ENCODE results near the gene PADI4. TPM values are rescaled to one million over a fixed set of nuclear protein-coding genes. Genes with fewer than 3 reads are reported as not detected.

Gene PADI4
- total and polyA plus RNA-seq, 4 experiments from 2014 or later, result 0.08 to 0.14 TPM; not detected in 2

DNA sequence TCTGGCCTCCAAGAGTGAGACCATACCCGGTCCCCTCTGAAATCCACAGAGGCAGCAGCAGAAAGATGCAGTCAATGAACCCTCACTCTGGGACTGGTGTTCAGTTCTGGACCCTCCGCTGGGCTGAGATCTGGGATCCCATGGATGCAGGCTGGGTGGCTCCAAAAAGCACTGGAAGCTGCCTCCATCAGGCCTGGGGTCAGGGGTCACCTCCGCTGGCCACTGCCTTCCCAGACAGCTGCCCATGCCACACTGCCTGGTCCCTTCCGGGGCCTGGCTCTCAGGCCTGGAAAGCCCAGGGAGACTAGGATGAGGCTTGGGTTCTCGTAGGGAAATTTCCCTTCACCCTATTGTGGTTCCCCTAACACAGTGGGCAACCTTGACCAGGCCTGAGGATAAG, 21.4 kb upstream of the PADI4 start:
- POLR2A ChIA-PET (ENCODE audit: partially characterized antibody), result no interaction called here
- no peaks in the 10 kb centered on the region for H3K4me1 ChIP-seq (ENCODE audit: insufficient read depth, low read length)

DNA sequence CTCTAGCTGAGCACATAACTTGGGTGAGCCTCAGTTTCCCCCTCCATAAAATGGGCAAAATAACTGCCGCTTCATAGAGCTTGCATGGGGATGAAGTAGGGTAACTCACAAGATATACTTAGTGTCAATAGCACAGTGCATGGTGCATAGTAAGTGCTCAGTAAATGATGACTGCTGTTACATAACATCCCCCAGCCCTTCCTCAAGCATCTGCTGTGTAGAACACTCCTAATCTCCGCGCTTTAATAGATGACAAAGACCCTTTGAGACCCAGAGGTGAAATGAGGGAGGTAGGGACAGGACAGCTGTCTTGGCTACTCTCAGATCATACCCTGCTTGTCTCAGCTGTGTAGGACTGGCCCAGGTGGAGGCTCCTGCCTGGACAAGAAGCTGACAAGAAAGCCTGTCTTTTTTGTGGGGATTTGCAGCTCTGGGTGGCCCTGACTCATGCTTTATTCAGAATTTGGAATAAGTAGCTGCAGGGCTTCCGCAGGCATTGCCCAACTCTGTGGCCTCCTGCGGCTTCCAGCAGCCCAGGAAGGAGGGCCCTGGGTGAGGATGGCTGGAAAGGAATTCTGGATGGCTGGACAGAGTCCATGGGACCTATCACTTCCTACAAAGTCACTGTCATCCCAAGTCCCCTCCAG, 20.7 kb upstream of the PADI4 start:
- ChIA-PET POLR2A (ENCODE audit: partially characterized antibody) (no interaction called here), CTCF (ENCODE audit: partially characterized antibody) (no interaction called here)
- intact Hi-C loops (cut with micrococcal nuclease), result no loop called here
- no peak overlapping the region for H3K4me3 Mint-ChIP-seq
- H3K36me3 Mint-ChIP-seq, result no peaks in the 10 kb centered on the region
- H3K27ac ChIP-seq (ENCODE audit: low read depth, low read length), result no peak overlapping the region
- H3K9me3 ChIP-seq (ENCODE audit: control insufficient read depth in 1 of 2, low read length in 2 of 2), result no peaks in the 10 kb centered on the region
- no peaks in the 10 kb centered on the region for H3K9me3 Mint-ChIP-seq
- H3K4me1 ChIP-seq (ENCODE audit: insufficient read depth, low read length), result no peaks in the 10 kb centered on the region
- no peaks in the 10 kb centered on the region for H3K36me3 ChIP-seq (ENCODE audit: insufficient read depth, low read length)
- no peak overlapping the region for H3K27ac Mint-ChIP-seq
- peaks cover 1 to 16% of the 10 kb centered on the region in 2 donors for H3K27me3 Mint-ChIP-seq
- no peak overlapping the region for H3K4me3 ChIP-seq (ENCODE audit: low read length in 2 of 2)
- H3K27me3 ChIP-seq (ENCODE audit: insufficient read depth, low read length), result no peaks in the 10 kb centered on the region
- H3K4me1 Mint-ChIP-seq, result no peaks in the 10 kb centered on the region
- no peak for DNase-seq

More for the DNA sequence above, 21.4 kb upstream of the PADI4 start:
- H3K9me3 Mint-ChIP-seq, result no peaks in the 10 kb centered on the region
- intact Hi-C loops (cut with micrococcal nuclease), result no loop called here
- no peaks in the 10 kb centered on the region for H3K27me3 ChIP-seq (ENCODE audit: insufficient read depth, low read length)
- H3K27ac ChIP-seq (ENCODE audit: low read depth, low read length), result no peak overlapping the region
- no peak overlapping the region for H3K4me3 ChIP-seq (ENCODE audit: low read length in 2 of 2)
- peaks cover 5 to 19% of the 10 kb centered on the region in 2 donors for H3K27me3 Mint-ChIP-seq
- CTCF ChIA-PET (ENCODE audit: partially characterized antibody), result no interaction called here
- no peak overlapping the region for H3K4me3 Mint-ChIP-seq
- no peak for DNase-seq
- peaks cover 0 to 3% (median 0%) of the 10 kb centered on the region in 4 donors for H3K4me1 Mint-ChIP-seq
- H3K9me3 ChIP-seq (ENCODE audit: control insufficient read depth in 1 of 2, low read length in 2 of 2), result no peaks in the 10 kb centered on the region
- H3K36me3 ChIP-seq (ENCODE audit: insufficient read depth, low read length), result no peaks in the 10 kb centered on the region
- no peaks in the 10 kb centered on the region for H3K36me3 Mint-ChIP-seq
- H3K27ac Mint-ChIP-seq, result no peak overlapping the region

- no peaks in the 10 kb centered on the region for H3K36me3 ChIP-seq (ENCODE audit: insufficient read depth, low read length)
- H3K27ac ChIP-seq (ENCODE audit: low read depth, low read length), result no peak overlapping the region
- no peaks in the 10 kb centered on the region for H3K9me3 Mint-ChIP-seq
- H3K9me3 ChIP-seq (ENCODE audit: control insufficient read depth in 1 of 2, low read length in 2 of 2), result no peaks in the 10 kb centered on the region
- ChIA-PET CTCF (ENCODE audit: partially characterized antibody) (no interaction called here), POLR2A (ENCODE audit: partially characterized antibody) (no interaction called here)
- intact Hi-C loops (cut with micrococcal nuclease), result no loop called here
- H3K4me3 ChIP-seq (ENCODE audit: low read length in 2 of 2), result no peak overlapping the region
- no peak for DNase-seq
- no peaks in the 10 kb centered on the region for H3K27me3 ChIP-seq (ENCODE audit: insufficient read depth, low read length)
- H3K4me1 Mint-ChIP-seq, result no peaks in the 10 kb centered on the region
- H3K4me1 ChIP-seq (ENCODE audit: insufficient read depth, low read length), result no peaks in the 10 kb centered on the region
- H3K36me3 Mint-ChIP-seq, result no peaks in the 10 kb centered on the region
- H3K4me3 Mint-ChIP-seq, result no peak overlapping the region
- peaks cover 7 to 17% of the 10 kb centered on the region in 2 donors for H3K27me3 Mint-ChIP-seq
- no peak overlapping the region for H3K27ac Mint-ChIP-seq
These were observed 18.3 kb upstream of the PADI4 start for GRCh38 chr1:17289721-17290120.

DNA sequence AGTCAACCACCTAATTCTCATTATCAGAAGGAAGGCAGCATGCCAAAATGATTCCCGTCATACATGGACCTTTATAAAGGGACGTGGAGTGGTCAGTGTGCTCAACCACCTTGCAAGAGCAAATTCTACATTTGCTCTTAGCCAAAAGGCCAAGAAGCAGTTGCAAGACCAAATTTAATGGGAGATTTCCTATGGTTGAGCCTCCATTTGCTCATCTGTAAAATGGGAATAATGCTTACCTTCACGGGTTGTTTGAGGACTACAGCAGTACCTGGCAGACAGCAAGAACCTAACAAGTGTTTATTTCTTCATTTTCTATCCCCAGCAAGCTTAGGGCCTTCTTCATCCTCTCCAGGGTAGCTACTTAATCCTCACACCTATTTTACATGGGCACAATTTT, 17.4 kb upstream of the PADI4 start:
- no peaks in the 10 kb centered on the region for H3K27me3 ChIP-seq (ENCODE audit: insufficient read depth, low read length)
- no peaks in the 10 kb centered on the region for H3K4me1 Mint-ChIP-seq
- no peak overlapping the region for H3K27ac ChIP-seq (ENCODE audit: low read depth, low read length)
- no peaks in the 10 kb centered on the region for H3K36me3 ChIP-seq (ENCODE audit: insufficient read depth, low read length)
- H3K27ac Mint-ChIP-seq, result no peak overlapping the region
- peaks cover 7 to 20% of the 10 kb centered on the region in 2 donors for H3K27me3 Mint-ChIP-seq
- ChIA-PET CTCF (ENCODE audit: partially characterized antibody) (no interaction called here), POLR2A (ENCODE audit: partially characterized antibody) (no interaction called here)
- no peaks in the 10 kb centered on the region for H3K4me1 ChIP-seq (ENCODE audit: insufficient read depth, low read length)
- no peak for DNase-seq
- no peaks in the 10 kb centered on the region for H3K36me3 Mint-ChIP-seq
- no peaks in the 10 kb centered on the region for H3K9me3 Mint-ChIP-seq
- intact Hi-C loops (cut with micrococcal nuclease), result no loop called here
- no peaks in the 10 kb centered on the region for H3K9me3 ChIP-seq (ENCODE audit: control insufficient read depth in 1 of 2, low read length in 2 of 2)
- H3K4me3 Mint-ChIP-seq, result no peak overlapping the region
- no peak overlapping the region for H3K4me3 ChIP-seq (ENCODE audit: low read length in 2 of 2)

DNA sequence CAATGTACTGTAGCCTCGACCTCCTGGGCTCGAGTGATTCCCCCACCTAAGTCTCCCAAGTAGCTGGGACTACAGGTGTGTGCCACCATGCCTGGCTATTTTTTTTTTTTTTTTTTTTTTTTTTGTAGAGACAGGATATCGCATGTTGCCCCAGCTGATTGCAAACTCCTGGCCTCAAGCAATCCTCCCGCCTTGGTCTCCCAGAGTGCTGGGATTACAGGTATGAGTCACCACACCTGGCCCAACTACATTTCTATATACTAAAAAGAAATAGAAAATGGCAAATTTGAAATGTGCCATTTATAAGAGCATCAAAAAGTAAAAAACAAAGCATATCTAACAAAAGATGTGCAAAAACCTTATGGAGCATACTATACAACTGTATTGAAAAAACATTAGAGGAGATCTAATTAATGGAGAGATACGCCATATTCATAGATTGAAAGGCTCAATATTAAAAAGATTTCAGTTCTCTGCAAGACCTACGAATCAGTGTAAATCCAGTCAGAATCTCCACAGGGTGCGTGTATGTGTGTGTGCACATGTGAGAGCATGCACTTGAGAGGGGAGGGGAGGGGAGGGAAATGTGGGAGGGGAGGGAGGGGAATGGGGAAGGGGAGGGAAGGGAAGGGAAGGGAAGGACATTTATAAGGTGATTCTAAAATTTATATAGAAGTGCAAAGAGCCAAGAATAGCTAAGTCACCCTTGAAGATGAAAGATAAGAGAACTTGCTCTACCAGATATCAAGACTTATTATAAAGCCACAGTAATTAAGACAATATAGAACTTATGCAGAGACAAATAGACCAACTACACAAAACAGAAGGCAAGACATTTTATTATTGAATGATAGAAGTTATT, 15.5 kb upstream of the PADI4 start:
- Histone ChIP-seq H3K4me1 (ENCODE audit: insufficient read depth, low read length) (no peaks in the 10 kb centered on the region), H3K36me3 (ENCODE audit: insufficient read depth, low read length) (no peaks in the 10 kb centered on the region), H3K9me3 (ENCODE audit: control insufficient read depth in 1 of 2, low read length in 2 of 2) (no peaks in the 10 kb centered on the region), H3K4me3 (ENCODE audit: low read length in 2 of 2) (no peak overlapping the region), H3K27ac (ENCODE audit: low read depth, low read length) (no peak overlapping the region), H3K27me3 (ENCODE audit: insufficient read depth, low read length) (no peaks in the 10 kb centered on the region)
- Mint-ChIP-seq H3K27ac (no peak overlapping the region), H3K4me3 (no peak overlapping the region), H3K36me3 (no peaks in the 10 kb centered on the region), H3K9me3 (peaks cover 0 to under 1% (median 0%) of the 10 kb centered on the region in 8 donors), H3K4me1 (no peaks in the 10 kb centered on the region), H3K27me3 (peaks cover 12 to 17% of the 10 kb centered on the region in 2 donors)
- intact Hi-C loops (cut with micrococcal nuclease), result no loop called here
- DNase-seq, result no peak
- ChIA-PET POLR2A (ENCODE audit: partially characterized antibody) (no interaction called here), CTCF (ENCODE audit: partially characterized antibody) (no interaction called here)

DNA sequence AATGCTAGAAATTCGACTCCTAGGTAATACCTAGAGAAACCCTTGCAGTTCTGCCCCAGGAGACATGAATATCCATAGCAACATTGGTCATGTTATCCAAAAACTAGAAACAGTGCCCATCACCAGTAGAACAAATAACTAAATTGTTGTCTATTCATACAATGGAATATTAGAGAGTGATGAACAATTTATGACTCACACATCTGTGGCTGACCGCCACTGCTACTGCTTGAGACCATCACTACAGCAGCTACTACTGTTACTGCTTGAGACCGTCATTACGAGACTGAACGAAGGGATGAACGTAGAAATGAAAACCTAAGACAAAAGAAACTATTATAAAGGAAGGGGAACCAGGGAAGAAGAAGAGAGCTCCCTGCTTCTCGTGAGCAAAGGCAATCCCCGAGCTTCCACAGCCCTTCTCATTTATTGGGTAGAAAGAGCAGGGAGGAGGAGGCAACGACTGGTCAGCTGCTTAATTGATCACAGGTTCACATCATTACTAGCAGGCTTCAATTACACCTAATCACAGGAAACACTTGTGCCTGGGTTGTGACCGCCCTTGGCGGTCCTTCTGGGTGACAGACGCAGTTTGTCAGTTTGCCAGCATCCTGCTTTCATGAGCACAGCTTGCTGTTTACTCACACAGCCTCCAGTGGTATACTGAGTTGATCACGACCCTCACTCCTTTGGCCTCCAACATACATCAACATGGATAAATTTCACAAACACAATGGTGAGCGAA, 14.1 kb upstream of the PADI4 start:
- H3K9me3 ChIP-seq (ENCODE audit: control insufficient read depth in 1 of 2, low read length in 2 of 2), result no peaks in the 10 kb centered on the region
- H3K27me3 ChIP-seq (ENCODE audit: insufficient read depth, low read length), result no peaks in the 10 kb centered on the region
- intact Hi-C loops (cut with micrococcal nuclease), result no loop called here
- Mint-ChIP-seq H3K27me3 (peaks cover 12 to 16% of the 10 kb centered on the region in 2 donors), H3K9me3 (peaks cover 0 to 3% (median 0%) of the 10 kb centered on the region in 8 donors), H3K4me3 (no peak overlapping the region), H3K36me3 (no peaks in the 10 kb centered on the region), H3K27ac (no peak overlapping the region), H3K4me1 (no peaks in the 10 kb centered on the region)
- POLR2A ChIA-PET (ENCODE audit: partially characterized antibody), result no interaction called here
- CTCF ChIA-PET (ENCODE audit: partially characterized antibody), result no interaction called here
- no peaks in the 10 kb centered on the region for H3K36me3 ChIP-seq (ENCODE audit: insufficient read depth, low read length)
- no peak overlapping the region for H3K4me3 ChIP-seq (ENCODE audit: low read length in 2 of 2)
- H3K27ac ChIP-seq (ENCODE audit: low read depth, low read length), result no peak overlapping the region
- no peak for DNase-seq
- H3K4me1 ChIP-seq (ENCODE audit: insufficient read depth, low read length), result no peaks in the 10 kb centered on the region

GRCh38 chr1:17295292-17295691, 12.7 kb upstream of the PADI4 start:
- no peak overlapping the region for H3K27ac Mint-ChIP-seq
- no peaks in the 10 kb centered on the region for H3K27me3 ChIP-seq (ENCODE audit: insufficient read depth, low read length)
- H3K36me3 Mint-ChIP-seq, result no peaks in the 10 kb centered on the region
- H3K4me1 ChIP-seq (ENCODE audit: insufficient read depth, low read length), result no peaks in the 10 kb centered on the region
- H3K36me3 ChIP-seq (ENCODE audit: insufficient read depth, low read length), result no peaks in the 10 kb centered on the region
- DNase-seq, result no peak
- H3K27ac ChIP-seq (ENCODE audit: low read depth, low read length), result no peak overlapping the region
- POLR2A ChIA-PET (ENCODE audit: partially characterized antibody), result no interaction called here
- peaks cover 0 to 8% (median 0%) of the 10 kb centered on the region in 8 donors for H3K9me3 Mint-ChIP-seq
- H3K4me3 ChIP-seq (ENCODE audit: low read length in 2 of 2), result no peak overlapping the region
- H3K9me3 ChIP-seq (ENCODE audit: control insufficient read depth in 1 of 2, low read length in 2 of 2), result no peaks in the 10 kb centered on the region
- H3K4me1 Mint-ChIP-seq, result no peaks in the 10 kb centered on the region
- intact Hi-C loops (cut with micrococcal nuclease), result no loop called here
- CTCF ChIA-PET (ENCODE audit: partially characterized antibody), result no interaction called here
- peaks cover 15 to 19% of the 10 kb centered on the region in 2 donors for H3K27me3 Mint-ChIP-seq
- H3K4me3 Mint-ChIP-seq, result no peak overlapping the region
